ENCODE results near the gene PREX1.
"Not testable (repeated sequence)": the region's sequence is repeated elsewhere in the genome, so short reads cannot be mapped to it uniquely, and the experiment has no call there.

PREX1 gene

GRCh38 chr20:48791666-48792071 lies 36.1 kb downstream of the PREX1 start:
- DNase-seq (ENCODE audit: low spot score): no peak

- DNase-seq (ENCODE audit: low spot score): no peak
Observed at GRCh38 chr20:48791014-48791413, 36.8 kb downstream of the PREX1 start.

DNA sequence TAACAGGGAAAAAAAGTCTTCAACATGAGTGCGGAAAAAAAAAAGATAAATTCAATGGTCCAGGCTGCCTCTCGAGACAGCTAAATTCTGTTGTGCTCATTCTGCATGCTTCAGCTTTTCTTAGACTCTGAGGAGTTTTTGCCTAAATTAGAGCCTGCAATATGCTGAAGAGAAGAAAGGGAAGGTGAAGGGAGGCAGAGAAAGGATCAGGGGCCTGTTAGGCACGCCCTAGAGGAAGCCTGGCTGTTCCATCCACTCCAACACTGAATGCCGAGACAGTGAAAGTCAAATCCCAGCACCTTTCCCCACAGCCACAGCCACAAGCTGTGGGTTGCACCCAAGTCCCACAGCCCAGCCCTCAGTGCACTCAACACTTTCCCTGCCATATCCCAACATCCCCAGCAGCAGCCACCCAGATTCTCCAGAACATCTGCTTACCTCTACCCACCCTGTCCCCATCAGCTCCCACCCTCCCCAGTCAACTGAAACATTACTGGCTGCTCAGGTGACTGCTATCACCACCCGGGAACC lies 37.3 kb downstream of the PREX1 start:
- DNase-seq (ENCODE audit: low spot score): no peak

DNA sequence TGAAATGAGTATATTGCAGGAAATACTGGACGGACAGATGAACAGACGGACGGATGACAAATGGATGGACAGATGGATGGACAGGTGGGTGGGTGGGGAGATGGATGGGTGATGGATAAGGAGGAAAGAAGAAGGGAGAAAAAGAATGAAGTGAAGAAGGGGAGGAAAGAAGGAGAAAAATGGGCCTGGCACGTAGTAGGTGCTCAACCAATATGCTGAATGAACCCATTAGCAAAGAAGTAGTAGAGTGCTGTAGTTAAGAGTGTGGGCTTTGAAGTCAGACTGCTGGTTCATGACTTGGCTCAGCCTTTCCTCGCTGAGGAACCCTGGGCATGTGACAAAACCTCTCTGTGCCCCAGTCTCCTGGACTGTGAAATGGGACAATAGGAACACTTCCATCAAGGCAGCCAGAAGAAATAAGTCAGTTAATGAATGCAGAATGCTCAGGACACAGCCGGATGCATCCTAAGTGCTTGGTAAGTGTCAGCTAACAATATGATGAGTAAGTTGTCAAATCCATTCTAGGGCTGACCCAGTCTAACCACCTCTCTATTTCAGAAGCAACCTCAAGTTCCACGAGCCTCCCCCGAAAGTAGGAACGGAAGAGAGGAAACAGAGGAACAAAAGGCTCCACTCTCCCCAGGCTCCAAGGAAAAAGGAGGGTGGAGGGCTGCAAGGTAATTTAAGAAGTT lies 37.9 kb downstream of the PREX1 start:
- DNase-seq (ENCODE audit: low spot score): no peak

GRCh38 chr20:48789185-48789668 lies 38.6 kb downstream of the PREX1 start:
- DNase-seq (ENCODE audit: low spot score): no peak

DNA sequence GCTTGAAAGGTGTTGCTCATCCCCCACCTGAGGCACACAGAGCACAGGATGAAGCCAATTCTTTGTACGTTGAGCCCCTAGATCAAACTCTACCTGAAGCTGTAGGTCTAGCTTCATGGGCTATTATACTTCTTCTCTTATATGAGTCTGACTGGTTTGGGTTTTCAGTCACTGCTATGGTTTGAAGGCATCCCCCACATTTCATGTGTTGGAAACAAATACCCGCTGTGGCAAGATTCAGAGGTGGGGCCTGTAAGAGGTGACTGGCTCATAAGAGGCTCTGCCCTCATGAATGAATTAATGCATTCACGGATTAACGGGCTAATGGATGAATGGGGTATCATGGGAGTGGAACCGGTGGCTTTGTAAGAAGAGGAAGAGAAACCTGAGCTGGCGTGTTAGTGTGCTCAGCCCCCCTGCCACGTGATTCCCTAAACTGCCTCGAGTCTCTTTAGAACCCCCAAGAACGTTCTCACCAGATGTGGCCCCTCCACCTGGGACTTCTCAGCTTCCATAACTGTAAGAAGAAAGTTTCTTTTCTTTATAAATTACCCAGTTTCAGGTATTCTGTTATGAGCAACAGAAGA lies 39.2 kb downstream of the PREX1 start:
- no peak for DNase-seq (ENCODE audit: low spot score)

GRCh38 chr20:48787861-48788375 lies 39.9 kb downstream of the PREX1 start:
- DNase-seq (ENCODE audit: low spot score): no peak

DNA sequence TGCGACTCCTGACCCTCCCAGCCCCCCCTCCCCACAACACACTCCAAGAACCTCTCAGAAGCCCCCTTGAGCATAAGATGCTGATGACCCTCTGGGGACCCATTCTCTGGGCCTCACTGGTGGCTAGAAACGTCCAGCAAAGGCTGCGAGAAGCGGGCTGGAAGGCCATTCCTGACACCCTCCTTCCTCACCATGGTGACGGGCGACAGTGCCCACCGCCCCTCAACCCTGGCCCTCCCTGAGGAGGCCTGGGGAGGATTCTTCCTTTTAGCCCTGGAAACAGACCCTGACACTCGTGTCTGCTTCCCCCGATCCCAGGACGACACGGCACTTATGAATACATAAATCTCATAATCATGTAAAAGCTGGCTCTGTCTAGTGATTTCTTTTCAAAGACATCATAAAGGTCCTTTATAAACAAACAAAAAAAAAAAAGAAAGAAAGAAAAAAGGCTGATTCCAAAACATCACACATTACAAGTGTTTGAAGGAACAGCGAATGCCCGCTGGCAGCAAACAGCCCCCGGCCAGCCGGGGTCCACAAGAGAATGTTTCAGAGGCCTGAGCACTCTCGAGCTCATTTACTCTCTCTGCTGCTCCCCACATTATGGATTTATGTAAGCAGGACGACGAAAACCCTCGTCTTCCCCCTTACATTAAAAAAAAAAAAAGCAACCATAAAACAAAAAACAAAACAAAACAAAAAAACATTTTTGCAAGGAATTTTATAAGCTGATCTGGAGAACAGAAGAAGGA lies 40.7 kb downstream of the PREX1 start:
- no peak for DNase-seq (ENCODE audit: low spot score)

DNA sequence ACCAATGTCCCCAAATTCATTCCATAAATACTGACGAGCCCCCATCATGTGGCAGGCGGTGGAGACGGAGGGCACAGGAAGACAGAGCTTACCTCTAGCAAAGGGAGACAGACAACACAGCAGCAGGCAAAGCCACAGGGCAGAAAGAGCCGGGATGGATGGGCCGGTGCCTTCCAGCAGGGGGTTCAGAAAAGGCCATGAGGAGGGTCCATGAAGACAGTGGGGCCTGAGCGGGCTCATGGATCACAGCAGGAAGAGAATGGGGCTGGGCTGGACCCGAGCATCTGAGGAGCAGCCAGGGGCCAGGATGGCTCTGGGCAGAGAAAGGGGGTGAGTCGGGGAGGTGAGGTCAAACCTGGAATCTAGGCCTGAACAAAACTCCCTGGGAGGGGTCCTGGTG lies 42.0 kb downstream of the PREX1 start:
- DNase-seq (ENCODE audit: low spot score): no peak

DNA sequence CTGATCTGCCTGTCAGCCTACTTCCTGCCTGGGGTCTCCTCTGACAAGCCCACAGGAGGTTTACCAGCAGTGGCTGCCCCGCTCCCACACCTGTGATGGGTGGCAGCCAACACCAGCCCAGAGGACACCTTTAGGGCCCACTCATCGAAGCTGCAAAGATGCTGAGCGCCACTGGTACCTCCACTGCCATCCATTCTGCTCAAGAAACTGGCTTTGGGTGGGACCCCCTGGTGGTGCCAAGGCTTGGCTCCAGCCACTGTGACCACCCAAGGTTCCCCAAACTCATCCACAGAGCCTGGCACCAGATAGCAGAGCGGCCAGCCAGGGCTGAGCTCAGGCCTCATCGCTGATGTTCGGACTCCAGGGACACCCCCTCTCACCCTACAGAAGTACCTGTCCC lies 42.5 kb downstream of the PREX1 start:
- DNase-seq (ENCODE audit: low spot score): no peak

- no peak for DNase-seq (ENCODE audit: low spot score)
Observed at GRCh38 chr20:48784273-48784641, 43.5 kb downstream of the PREX1 start.

DNA sequence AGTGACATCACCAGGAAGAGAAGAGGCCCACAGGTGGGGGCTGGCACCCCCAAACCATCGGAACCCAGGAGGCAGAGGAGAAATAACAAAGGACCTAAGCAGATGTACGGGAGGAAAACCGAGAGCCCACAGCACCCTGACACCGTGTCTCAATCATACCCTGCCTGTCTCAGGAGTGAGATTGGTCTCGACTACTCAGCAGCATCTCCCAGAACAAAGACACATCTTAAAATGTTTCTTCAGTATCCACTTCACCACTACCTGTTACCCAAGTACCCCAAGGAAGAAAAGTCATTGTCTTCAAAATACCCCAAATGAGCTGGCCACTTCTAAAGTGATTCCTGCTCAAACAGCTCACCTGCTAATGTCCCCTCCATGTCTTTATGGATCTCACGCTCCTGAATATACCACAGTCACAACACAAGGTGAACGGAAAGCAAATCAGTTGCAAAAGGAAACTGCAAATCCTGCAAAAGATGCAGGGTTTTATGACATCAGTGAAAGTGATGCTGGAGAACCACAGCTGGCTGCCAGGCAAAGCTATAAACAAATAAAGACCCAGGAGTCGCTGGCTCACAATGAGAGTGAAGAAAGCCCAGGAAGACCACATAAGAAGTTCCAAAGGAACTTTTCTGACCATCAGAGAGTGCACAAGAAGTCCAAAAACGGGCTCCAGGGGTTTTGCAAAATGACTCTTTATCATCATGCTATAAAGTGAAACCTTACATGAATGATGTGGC lies 44.1 kb downstream of the PREX1 start:
- no peak for DNase-seq (ENCODE audit: low spot score)

- DNase-seq (ENCODE audit: low spot score): no peak
Observed at GRCh38 chr20:48782901-48783308, 44.9 kb downstream of the PREX1 start.

DNA sequence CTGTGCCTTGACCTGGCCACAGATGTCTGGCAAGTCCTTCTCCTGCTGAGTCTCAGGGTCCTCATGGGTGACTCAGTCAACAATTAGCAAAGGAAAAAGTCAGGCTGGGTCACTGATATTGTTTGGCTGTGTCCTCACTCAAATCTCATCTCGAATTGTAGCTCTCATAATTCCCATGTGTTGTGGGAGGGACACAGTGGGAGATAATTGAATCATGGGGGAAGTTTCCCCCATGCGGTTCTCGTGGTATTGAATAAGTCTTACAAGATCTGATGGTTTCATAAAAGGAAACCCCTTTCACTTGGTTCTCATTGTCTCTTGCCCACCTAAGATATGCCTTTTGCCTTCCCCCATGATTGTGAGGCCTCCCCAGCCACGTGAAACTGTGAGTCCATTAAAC lies 45.7 kb downstream of the PREX1 start:
- DNase-seq (ENCODE audit: low spot score): no peak

DNA sequence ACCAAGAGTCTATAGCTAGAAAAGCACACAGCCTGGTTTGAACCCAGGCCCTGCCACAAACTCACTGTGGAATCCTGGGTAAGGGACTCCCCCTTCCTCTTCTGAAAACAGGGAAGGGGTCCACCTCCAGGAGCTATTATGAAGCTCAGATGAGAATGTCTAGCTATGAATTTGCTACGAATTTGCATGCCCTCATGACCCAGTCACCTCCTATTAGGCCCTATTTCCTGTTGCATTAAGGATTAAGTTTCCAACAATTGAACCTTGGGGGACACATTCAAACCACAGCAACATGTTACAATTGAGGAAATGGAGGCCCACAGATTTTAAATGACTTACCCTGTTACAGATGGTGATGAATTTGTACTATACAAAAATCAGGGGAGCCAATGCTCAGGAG lies 46.2 kb downstream of the PREX1 start:
- DNase-seq (ENCODE audit: low spot score): no peak

DNA sequence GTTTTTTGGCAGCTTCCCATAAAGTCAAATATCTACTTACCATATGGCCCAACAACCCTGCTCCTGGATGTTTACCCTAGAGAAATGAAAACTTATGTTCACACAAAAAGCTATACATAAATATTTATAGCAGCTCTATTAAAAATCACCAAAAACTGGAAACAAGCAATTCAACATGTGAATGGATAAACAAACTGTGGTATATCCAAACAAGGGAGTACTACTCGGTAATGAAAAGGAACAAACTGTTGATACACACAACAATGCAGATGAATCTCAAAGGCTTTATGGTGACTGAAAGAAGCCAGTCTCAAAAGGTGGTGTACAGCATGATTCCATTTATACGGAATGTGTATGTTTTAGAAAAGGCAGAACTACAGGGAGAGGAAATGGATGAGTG lies 48.4 kb downstream of the PREX1 start:
- DNase-seq (ENCODE audit: low spot score): no peak

- DNase-seq (ENCODE audit: low spot score): no peak
Observed at GRCh38 chr20:48777821-48778220, 50.0 kb downstream of the PREX1 start.

GRCh38 chr20:48777005-48777404 lies 50.8 kb downstream of the PREX1 start:
- DNase-seq (ENCODE audit: low spot score): no peak

DNA sequence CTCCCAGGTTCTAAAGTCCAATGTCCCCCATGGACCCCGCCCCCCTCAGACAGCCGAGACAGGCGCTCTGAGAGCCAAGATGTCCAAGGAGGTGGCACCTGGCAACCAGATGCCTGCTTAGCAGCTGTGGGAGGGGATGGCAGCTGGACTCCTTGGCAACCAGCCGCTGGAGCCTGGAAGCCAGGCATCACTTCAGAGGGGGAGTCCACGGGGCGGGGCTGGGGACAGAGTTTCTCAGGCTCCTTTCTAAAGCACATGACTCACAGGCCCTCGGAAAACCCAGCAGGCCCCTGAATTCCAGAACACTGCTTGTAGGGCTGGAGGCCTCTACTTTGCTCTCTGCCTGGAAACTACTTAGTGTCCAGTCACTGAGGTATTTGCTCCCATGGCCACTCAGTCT lies 51.5 kb downstream of the PREX1 start:
- no peak for DNase-seq (ENCODE audit: low spot score)

- not testable (repeated sequence) for DNase-seq (ENCODE audit: low spot score)
Observed at GRCh38 chr20:48775545-48775944, 52.3 kb downstream of the PREX1 start.

GRCh38 chr20:48774696-48775095 lies 53.1 kb downstream of the PREX1 start:
- DNase-seq (ENCODE audit: low spot score): no peak

- no peak for DNase-seq (ENCODE audit: low spot score)
Observed at GRCh38 chr20:48773837-48774418, 53.9 kb downstream of the PREX1 start.

Measured in HuH-7.5 (cell line).